NB4 (cell line): ENCODE results near the gene SPACA1.

Source experiments
- CTCF ChIP-seq: IDR thresholded peaks from one replicate; pipeline ENCODE4 v1.5.1; 2012; ENCODE audit warnings: low read depth, low read length
- MYC ChIP-seq: IDR thresholded peaks from 2 replicates; pipeline ENCODE4 v1.6.1; 2011; ENCODE audit warnings: low read depth, low read length
- POLR2A ChIP-seq: IDR thresholded peaks from 2 replicates; pipeline ENCODE4 v1.6.1; 2011; ENCODE audit warnings: mild to moderate bottlenecking; ENCODE audit not compliant: insufficient read length; ENCODE audit errors: extremely low read depth

- TF ChIP-seq CTCF (no peak), MYC (no peak), POLR2A (no peak)
Measured at GRCh38 chr6:88004707-88005106, 42.9 kb upstream of the SPACA1 start.
